H1 (cell line): Measurements from ENCODE around the gene C2CD2L. TPM values are rescaled to one million over a fixed set of nuclear protein-coding genes. Genes with fewer than 3 reads are reported as not detected.

Experiments
- CTCF ChIA-PET: fragments of 300-600 bp; sonication (Branson Sonifier 250); formaldehyde crosslinking; loops from one replicate; lab custom pipeline; 2021; ENCODE audit not compliant: partially characterized antibody; lab: Charles Lee
- POLR2A ChIA-PET: fragments of 300-600 bp; sonication (Branson Sonifier 250); formaldehyde crosslinking; loops from one replicate; lab custom pipeline; 2021; ENCODE audit warnings: inconsistent platforms; ENCODE audit not compliant: partially characterized antibody; lab: Charles Lee
- DNase-seq, 2 experiments: peaks; one replicate each; pipeline versions ENCODE4 v3.0.0 to v3.0.0-alpha.2; 2010 to 2022; ENCODE audit warnings: low spot score in 2 of 2, low read depth in 1 of 2, mixed read lengths in 1 of 2
- FAIRE-seq: peaks from 2 replicates; lab custom pipeline; 2011; peaks lifted over from hg19 to GRCh38; lab: Jason Lieb, UNC
- H2AFZ ChIP-seq: 2 replicates; pipeline ENCODE4 v1.8.1; 2012; ENCODE audit warnings: low read length, inconsistent platforms
- H2AK5ac ChIP-seq: 2 replicates; pipeline ENCODE4 v1.6.1; 2013; ENCODE audit warnings: low read depth, low read length
- H2BK120ac ChIP-seq: replicated peaks from 2 replicates; pipeline ENCODE3; 2013; ENCODE audit warnings: low read depth, low read length, inconsistent platforms
- H2BK12ac ChIP-seq: 2 replicates; pipeline ENCODE4 v1.6.1; 2013; ENCODE audit warnings: low read depth, low read length
- H2BK15ac ChIP-seq: 2 replicates; pipeline ENCODE4 v1.6.1; 2013; ENCODE audit warnings: low read length
- H2BK20ac ChIP-seq: 2 replicates; pipeline ENCODE4 v1.6.1; 2013; ENCODE audit warnings: low read length
- H2BK5ac ChIP-seq: 2 replicates; pipeline ENCODE4 v1.6.1; 2013; ENCODE audit warnings: low read depth, low read length
- H3K14ac ChIP-seq: 2 replicates; pipeline ENCODE4 v1.6.1; 2013; ENCODE audit warnings: inconsistent platforms; ENCODE audit not compliant: insufficient read length
- H3K18ac ChIP-seq: 2 replicates; pipeline ENCODE4 v1.6.1; 2013; ENCODE audit warnings: low read length; ENCODE audit errors: extremely low read depth
- H3K23ac ChIP-seq: 2 replicates; pipeline ENCODE4 v1.6.1; 2013; ENCODE audit warnings: inconsistent platforms; ENCODE audit not compliant: insufficient read length
- H3K23me2 ChIP-seq: 2 replicates; pipeline ENCODE4 v1.6.1; 2013; ENCODE audit warnings: low read depth, low read length
- H3K27ac ChIP-seq: 2 replicates; pipeline ENCODE4 v1.6.1; 2011; ENCODE audit warnings: low read depth, low read length, inconsistent platforms
- H3K27me3 ChIP-seq, 4 experiments: replicated peaks in 1 of 4; 1 replicate in 1 of 4; 2 replicates in 3 of 4; pipeline versions ENCODE4 v1.6.1 to v1.8.1; 2011 to 2013; ENCODE audit warnings: low read length in 3 of 4, mild to moderate bottlenecking in 3 of 4, inconsistent platforms in 2 of 4, mixed read lengths in 2 of 4, moderate library complexity in 1 of 4; ENCODE audit not compliant: control insufficient read depth in 3 of 4, insufficient read depth in 3 of 4; ENCODE audit errors: extremely low read depth in 1 of 4
- H3K36me3 ChIP-seq, 4 experiments: 2 replicates each; pipeline versions ENCODE4 v1.6.1 to v1.8.1; 2011 to 2013; ENCODE audit warnings: mild to moderate bottlenecking in 4 of 4, low read length in 3 of 4, moderate library complexity in 2 of 4, control low read depth in 1 of 4, inconsistent platforms in 1 of 4; ENCODE audit not compliant: insufficient read depth in 4 of 4, control insufficient read depth in 2 of 4
- H3K4ac ChIP-seq: replicated peaks from 2 replicates; pipeline ENCODE3; 2013; ENCODE audit warnings: low read length, low read depth, mixed read lengths, inconsistent platforms; ENCODE audit not compliant: insufficient read length
- H3K4me1 ChIP-seq, 4 experiments: replicated peaks in 1 of 4; 1 replicate in 1 of 4; 2 replicates in 3 of 4; pipeline versions ENCODE4 v1.6.1 to v1.8.1; 2011 to 2013; ENCODE audit warnings: low read length in 3 of 4, inconsistent platforms in 2 of 4, mixed read lengths in 1 of 4; ENCODE audit not compliant: insufficient read depth in 4 of 4, control insufficient read depth in 3 of 4
- H3K4me2 ChIP-seq, 2 experiments: 2 replicates each; pipeline versions ENCODE4 v1.6.1 to v1.8.1; 2011 to 2013; ENCODE audit warnings: low read depth in 2 of 2, low read length in 2 of 2, control low read depth in 1 of 2, inconsistent platforms in 1 of 2, mild to moderate bottlenecking in 1 of 2; ENCODE audit not compliant: insufficient read depth in 1 of 2
- H3K4me3 ChIP-seq, 4 experiments: fragments of 200-600, 300-600 bp in 1 of 4; sonication (generic), shearing (Covaris generic), sonication (Bioruptor Twin) in 1 of 4; 2 replicates each; pipeline versions ENCODE4 v1.5.1 to v1.8.1; 2011 to 2016; ENCODE audit warnings: low read length in 4 of 4, low read depth in 3 of 4, control low read depth in 2 of 4, inconsistent platforms in 2 of 4, mild to moderate bottlenecking in 2 of 4, mixed read lengths in 1 of 4, moderate library complexity in 1 of 4; ENCODE audit not compliant: insufficient read depth in 2 of 4; ENCODE audit errors: extremely low read depth in 1 of 4
- H3K56ac ChIP-seq: replicated peaks from 2 replicates; pipeline ENCODE3; 2013; ENCODE audit warnings: low read depth, mild to moderate bottlenecking, mixed read lengths, low read length, inconsistent platforms; ENCODE audit not compliant: insufficient read length
- H3K79me1 ChIP-seq: 2 replicates; pipeline ENCODE4 v1.6.1; 2013; ENCODE audit warnings: low read depth, low read length, control low read depth
- H3K79me2 ChIP-seq, 2 experiments: 2 replicates each; pipeline versions ENCODE4 v1.6.1 to v1.8.1; 2012 to 2013; ENCODE audit warnings: low read length in 2 of 2, mild to moderate bottlenecking in 2 of 2, inconsistent platforms in 1 of 2; ENCODE audit not compliant: insufficient read depth in 2 of 2, control insufficient read depth in 1 of 2
- H3K9ac ChIP-seq, 4 experiments: replicated peaks in 1 of 4; 1 replicate in 1 of 4; 2 replicates in 3 of 4; pipeline versions ENCODE4 v1.6.1 to v1.8.1; 2011 to 2013; ENCODE audit warnings: low read depth in 3 of 4, low read length in 3 of 4, control low read depth in 2 of 4, mild to moderate bottlenecking in 2 of 4, moderate library complexity in 2 of 4, inconsistent platforms in 1 of 4; ENCODE audit errors: extremely low read depth in 1 of 4
- H3K9me3 ChIP-seq, 2 experiments: 2 replicates each; pipeline versions ENCODE4 v1.6.1 to v1.8.1; 2012 to 2013; ENCODE audit warnings: mild to moderate bottlenecking in 2 of 2, moderate library complexity in 2 of 2, control low read depth in 1 of 2, inconsistent platforms in 1 of 2, low read depth in 1 of 2, low read length in 1 of 2, mixed read lengths in 1 of 2; ENCODE audit not compliant: insufficient read depth in 2 of 2
- H4K20me1 ChIP-seq, 2 experiments: replicated peaks in 1 of 2; 2 replicates each; pipeline versions ENCODE3 to v1.8.1; 2011 to 2013; ENCODE audit warnings: inconsistent platforms in 2 of 2, low read length in 2 of 2, mild to moderate bottlenecking in 1 of 2; ENCODE audit not compliant: insufficient read depth in 2 of 2, control insufficient read depth in 1 of 2
- H4K5ac ChIP-seq: 2 replicates; pipeline ENCODE4 v1.6.1; 2013; ENCODE audit warnings: low read length, low read depth, mixed read lengths, inconsistent platforms; ENCODE audit not compliant: insufficient read length
- H4K8ac ChIP-seq: 2 replicates; pipeline ENCODE4 v1.8.0; 2013; ENCODE audit warnings: mild to moderate bottlenecking, moderate library complexity, low read length, inconsistent platforms; ENCODE audit not compliant: insufficient read depth; ENCODE audit errors: extremely low read depth
- H4K91ac ChIP-seq: replicated peaks from 2 replicates; pipeline ENCODE3; 2013; ENCODE audit warnings: low read length, mixed read lengths, inconsistent platforms; ENCODE audit not compliant: insufficient read length
- CTCF ChIP-seq, 3 experiments: IDR thresholded peaks; 1 replicate in 2 of 3; 2 replicates in 1 of 3; pipeline versions ENCODE4 v1.5.1 to v1.6.1; 2011; ENCODE audit warnings: low read length in 3 of 3, mild to moderate bottlenecking in 3 of 3, inconsistent platforms in 2 of 3, low read depth in 1 of 3, moderate library complexity in 1 of 3; ENCODE audit not compliant: insufficient read depth in 1 of 3; ENCODE audit errors: control extremely low read depth in 1 of 3
- E2F6 ChIP-seq: IDR thresholded peaks from 2 replicates; pipeline ENCODE4 v1.6.1; 2012; ENCODE audit warnings: inconsistent platforms
- HDAC2 ChIP-seq, 2 experiments: fragments of 300-600 bp in 1 of 2; sonication (generic) in 1 of 2; IDR thresholded peaks; 2 replicates each; pipeline ENCODE4 v1.6.1; 2011 to 2012; ENCODE audit warnings: low read depth in 2 of 2, low read length in 2 of 2, mild to moderate bottlenecking in 2 of 2, moderate library complexity in 2 of 2, borderline replicate concordance in 1 of 2, inconsistent platforms in 1 of 2
- PHF8 ChIP-seq: fragments of 200-600 bp; sonication (generic); conservative IDR thresholded peaks from 2 replicates; pipeline ENCODE4 v1.7.1; 2012; ENCODE audit warnings: low read depth, mild to moderate bottlenecking, inconsistent platforms, low read length, moderate library complexity
- RXRA ChIP-seq: IDR thresholded peaks from 2 replicates; pipeline ENCODE4 v1.6.1; 2011; ENCODE audit warnings: low read depth, mild to moderate bottlenecking, low read length, moderate library complexity; ENCODE audit not compliant: insufficient read depth
- SAP30 ChIP-seq: fragments of 300-600 bp; sonication (generic); IDR thresholded peaks from 2 replicates; pipeline ENCODE4 v1.7.1; 2012; ENCODE audit warnings: low read length, moderate library complexity, mild to moderate bottlenecking, inconsistent platforms; ENCODE audit not compliant: insufficient read depth, insufficient replicate concordance
- SP2 ChIP-seq: IDR thresholded peaks from 2 replicates; pipeline ENCODE4 v1.6.1; 2012; ENCODE audit warnings: mild to moderate bottlenecking, low read length, inconsistent platforms
- SRF ChIP-seq: IDR thresholded peaks from 2 replicates; pipeline ENCODE4 v1.6.1; 2011; ENCODE audit warnings: mild to moderate bottlenecking, low read depth, low read length, moderate library complexity
- ZNF274 ChIP-seq: IDR thresholded peaks from 2 replicates; pipeline ENCODE4 v1.7.0; 2012; ENCODE audit warnings: low read length, borderline replicate concordance; ENCODE audit errors: extremely low read depth
- WGBS, 2 experiments: shearing (Covaris generic) in 1 of 2; methylation state at CpG; one replicate each; pipeline versions ENCODE4 v1.1.6 to v1.1.7; 2013 to 2015; ENCODE audit warnings: low lambda C conversion rate in 2 of 2, mixed read lengths in 2 of 2, inconsistent platforms in 1 of 2, low coverage in 1 of 2, missing lambda C conversion rate in 1 of 2; ENCODE audit not compliant: insufficient replicate concordance in 2 of 2, insufficient coverage in 1 of 2, insufficient read length in 1 of 2; ENCODE audit errors: extremely low coverage in 1 of 2, missing lambda C conversion rate in 1 of 2; 5-methylcytosine and 5-hydroxymethylcytosine counted together
- polyA plus RNA-seq, 7 experiments: library from polyadenylated mRNA; depleted of rRNA in 3 of 7; stranded (reverse) in 5 of 7; unstranded in 2 of 7; fragments of >200 nt in 5 of 7; fragments of 200-250 nt in 2 of 7; gene quantifications; 1 replicate in 5 of 7; 2 replicates in 1 of 7; 4 replicates in 1 of 7; pipeline versions ENCODE4 v1.2.1 to v1.2.3, GENCODE V29; 2011 to 2013; ENCODE audit warnings: missing spikeins in 2 of 7, mixed read lengths in 2 of 7
- total RNA-seq: library from RNA; stranded (reverse); fragmentation: NEBNext Ultra II Directional; extraction: Animal tissue kit (Norgen Biotek cat#: 25700); gene quantifications from 2 replicates; pipeline ENCODE4 v1.2.1, GENCODE V29; 2021

The C2CD2L gene
- total and polyA plus RNA-seq, 2 of the 8 experiments (the other 6 are each of a cell fraction or from before 2014, with no cell fraction given) = 2.5 to 4.0 TPM

GRCh38 chr11:119156496-119156895, 49.4 kb downstream of the C2CD2L start:
- DNase-seq (no peak), FAIRE-seq (no peak)
- Histone ChIP-seq H3K36me3 (no peaks in the 10 kb centered on the region), H3K23ac (no peak overlapping the region), H3K18ac (no peak overlapping the region), H2BK120ac (no peak overlapping the region), H3K4me2 (no peak overlapping the region), H4K8ac (no peak overlapping the region), H3K4me3 (no peak overlapping the region), H2BK12ac (no peak overlapping the region), H3K79me2 (no peaks in the 10 kb centered on the region), H2AK5ac (0 out of 2 replicates have a peak overlapping the region, but pooled peaks have one; percentile 43), H3K27me3 (peaks cover 0 to 2% (median 0%) of the 10 kb centered on the region in 4 experiments; a peak in 2 of 7 replicates), H3K14ac (no peak overlapping the region), H4K91ac (no peak overlapping the region), H3K79me1 (no peaks in the 10 kb centered on the region), H2BK20ac (no peak overlapping the region), H2AFZ (no peak overlapping the region), H3K4me1 (peaks cover 0 to 5% (median 2%) of the 10 kb centered on the region in 4 experiments; a peak in 4 of 7 replicates), H3K56ac (no peak overlapping the region), H3K23me2 (no peaks in the 10 kb centered on the region), H4K5ac (no peak overlapping the region), H3K27ac (no peak overlapping the region), H2BK5ac (no peak overlapping the region), H3K9ac (no peak overlapping the region), H3K9me3 (no peaks in the 10 kb centered on the region), H2BK15ac (no peak overlapping the region), H3K4ac (no peak overlapping the region), H4K20me1 (no peaks in the 10 kb centered on the region)
- CTCF ChIA-PET = interaction anchor here (0.6 to 23.6 kb wide), 12 partner anchors 13 to 548 kb away, joined by 3 to 389 read pairs (median 3); partner anchors contain the start of genes CBL, HINFP, NHERF4 and NLRX1
- POLR2A ChIA-PET = interaction anchor here (0.6 to 2.4 kb wide), 5 partner anchors 8 to 61 kb away, joined by 3 to 7 read pairs (median 6); partner anchors contain the start of gene ABCG4
- 85% methylated on average over 10 of the region's 10 CpGs; no CpG with 5 or more reads in 1 of the 2 experiments for WGBS, 2 experiments
- TF ChIP-seq SAP30 (no peak), PHF8 (no peak), CTCF (IDR thresholded peaks at IDR 0.05; ENCODE audit: control extremely low read depth in 1 of 3, insufficient read depth in 1 of 3, low read depth in 1 of 3, low read length in 3 of 3) (no peak), E2F6 (no peak), SP2 (no peak), ZNF274 (no peak), RXRA (no peak), SRF (no peak), HDAC2 (IDR thresholded peaks at IDR 0.05; ENCODE audit: borderline replicate concordance in 1 of 2, low read depth in 2 of 2, low read length in 2 of 2) (no peak)
